Smooth muscle cell (in vitro differentiated cells): ENCODE data around the gene EFHC1. TPM values are rescaled to one million over a fixed set of nuclear protein-coding genes. Genes with fewer than 3 reads are reported as not detected.

Source experiments
- DNase-seq: peaks from one replicate; lab custom pipeline; 2025; ENCODE audit not compliant: unreplicated experiment; lab: John Stamatoyannopoulos, UW
- H2AFZ ChIP-seq: fragments of 200-600 bp; sonication (generic); 2 replicates; pipeline ENCODE4 v1.6.0; 2016; ENCODE audit warnings: antibody characterized with exemption, low read depth, mild to moderate bottlenecking
- H3F3A ChIP-seq: fragments of 200-600 bp; sonication (generic); 2 replicates; pipeline ENCODE4 v1.6.0; 2017; ENCODE audit warnings: antibody characterized with exemption, low read depth
- H3K27ac ChIP-seq: fragments of 200-600 bp; sonication (generic); 2 replicates; pipeline ENCODE4 v1.5.1; 2016; ENCODE audit warnings: low read depth, mild to moderate bottlenecking
- H3K27me3 ChIP-seq: fragments of 200-600 bp; sonication (generic); 2 replicates; pipeline ENCODE4 v1.6.1; 2016; ENCODE audit warnings: low read depth, mild to moderate bottlenecking
- H3K36me3 ChIP-seq: fragments of 200-600 bp; sonication (generic); 2 replicates; pipeline ENCODE4 v1.5.1; 2016; ENCODE audit warnings: low read depth
- H3K4me1 ChIP-seq: fragments of 200-600 bp; sonication (generic); 2 replicates; pipeline ENCODE4 v1.5.1; 2016; ENCODE audit warnings: low read depth
- H3K4me2 ChIP-seq: fragments of 200-600 bp; sonication (generic); 2 replicates; pipeline ENCODE4 v1.6.0; 2016; ENCODE audit warnings: mild to moderate bottlenecking
- H3K4me3 ChIP-seq: fragments of 200-600 bp; sonication (generic); 2 replicates; pipeline ENCODE4 v1.5.1; 2016; ENCODE audit warnings: mild to moderate bottlenecking
- H3K79me2 ChIP-seq: fragments of 200-600 bp; sonication (generic); 2 replicates; pipeline ENCODE4 v1.6.0; 2016; ENCODE audit warnings: low read depth, mild to moderate bottlenecking
- H3K9ac ChIP-seq: fragments of 200-600 bp; sonication (generic); 2 replicates; pipeline ENCODE4 v1.6.0; 2016; ENCODE audit warnings: low read depth
- H3K9me3 ChIP-seq: fragments of 200-600 bp; sonication (generic); replicated peaks from 2 replicates; pipeline ENCODE4 v1.5.1; 2016; ENCODE audit warnings: low read depth
- H4K20me1 ChIP-seq: fragments of 200-600 bp; sonication (generic); 2 replicates; pipeline ENCODE4 v1.6.0; 2016; ENCODE audit warnings: low read depth
- CTCF ChIP-seq: fragments of 200-600 bp; sonication (generic); IDR thresholded peaks from 2 replicates; pipeline ENCODE4 v1.5.1; 2017; ENCODE audit warnings: borderline replicate concordance, mild to moderate bottlenecking, antibody characterized with exemption; ENCODE audit not compliant: insufficient read depth, poor library complexity, severe bottlenecking
- WGBS: methylation state at CpG from one replicate; pipeline ENCODE4 v1.1.7; 2016; ENCODE audit warnings: low lambda C conversion rate; 5-methylcytosine and 5-hydroxymethylcytosine counted together
- polyA plus RNA-seq: library from polyadenylated mRNA; unstranded; fragments of >200 nt; fragmentation: Nextera tagmentation; extraction: Ambion mirVana; gene quantifications from 2 replicates; pipeline ENCODE4 v1.2.1, GENCODE V29; 2016
- total RNA-seq: library from RNA; depleted of rRNA; stranded (reverse); fragments of >200 nt; gene quantifications from 2 replicates; pipeline ENCODE4 v1.2.3, GENCODE V29; 2014

Gene EFHC1
- total and polyA plus RNA-seq, 2 experiments from 2014 or later, result 11.0 to 25.9 TPM

- Histone ChIP-seq H2AFZ (no peak overlapping the region), H3K4me1 (peaks cover 10% of the 10 kb centered on the region), H3K4me2 (no peak overlapping the region), H3K79me2 (no peaks in the 10 kb centered on the region), H3K36me3 (no peaks in the 10 kb centered on the region), H3K27ac (peak overlapping the region; percentile 57), H3F3A (no peaks in the 10 kb centered on the region), H4K20me1 (no peaks in the 10 kb centered on the region), H3K4me3 (no peak overlapping the region), H3K9ac (no peak overlapping the region), H3K27me3 (no peaks in the 10 kb centered on the region), H3K9me3 (no peaks in the 10 kb centered on the region)
- no peak for DNase-seq
- 94% methylated on average over 11 of the region's 11 CpGs for WGBS
- no peak for TF ChIP-seq CTCF
Measured at GRCh38 chr6:52499681-52500236, 79.6 kb downstream of the EFHC1 start.

- no peaks in the 10 kb centered on the region for H3K79me2 ChIP-seq
- H4K20me1 ChIP-seq, result no peaks in the 10 kb centered on the region
- H3K4me1 ChIP-seq, result peaks cover 10% of the 10 kb centered on the region
- no peaks in the 10 kb centered on the region for H3K9me3 ChIP-seq
- no peaks in the 10 kb centered on the region for H3K36me3 ChIP-seq
- no peak overlapping the region for H2AFZ ChIP-seq
- DNase-seq, result no peak
- no peak overlapping the region for H3K27ac ChIP-seq
- no peaks in the 10 kb centered on the region for H3F3A ChIP-seq
- H3K4me3 ChIP-seq, result no peak overlapping the region
- WGBS, result 95% methylated on average over 9 of the region's 9 CpGs
- TF ChIP-seq CTCF, result no peak
- H3K27me3 ChIP-seq, result no peaks in the 10 kb centered on the region
- no peak overlapping the region for H3K9ac ChIP-seq
- no peak overlapping the region for H3K4me2 ChIP-seq
Measured at GRCh38 chr6:52500238-52501129, 80.3 kb downstream of the EFHC1 start.

- Histone ChIP-seq H3K27ac (peak overlapping the region; percentile 82), H3K27me3 (no peaks in the 10 kb centered on the region), H3F3A (no peaks in the 10 kb centered on the region), H2AFZ (no peak overlapping the region), H3K36me3 (no peaks in the 10 kb centered on the region), H3K4me1 (peaks cover 10% of the 10 kb centered on the region), H3K9ac (no peak overlapping the region), H3K4me2 (no peak overlapping the region), H3K9me3 (no peaks in the 10 kb centered on the region), H3K4me3 (no peak overlapping the region), H3K79me2 (no peaks in the 10 kb centered on the region), H4K20me1 (no peaks in the 10 kb centered on the region)
- TF ChIP-seq CTCF, result no peak
- DNase-seq, result no peak
- WGBS, result 94% methylated on average over 20 of the region's 20 CpGs
Measured at GRCh38 chr6:52502306-52503029, 82.3 kb downstream of the EFHC1 start.
